Activated T-helper 1 cell treated with anti-CD3 and anti-CD28 coated beads, Interleukin-12 subunit alpha, Interleukin-12 subunit beta, Interleukin-2, Interleukin-4 antibody, amounts not matched to agents 30 ng/mL and 10 ng/mL and 1 ng/mL, durations not matched to agents 14 hours and 24 hours and 36 hours (primary cell): ENCODE data around the gene CRLF2. TPM values are rescaled to one million over a fixed set of nuclear protein-coding genes. Genes with fewer than 3 reads are reported as not detected.
"Not testable (repeated sequence)": the region's sequence is repeated elsewhere in the genome, so short reads cannot be mapped to it uniquely, and the experiment has no call there.

Source experiments
- DNase-seq: peaks from one replicate; pipeline ENCODE4 v3.0.0; 2021; ENCODE audit warnings: low spot score
- H3K27ac Mint-ChIP-seq: one replicate; pipeline ENCODE4 v1.8.0; 2021; ENCODE audit warnings: mild to moderate bottlenecking, mixed read lengths
- H3K27me3 Mint-ChIP-seq: one replicate; pipeline ENCODE4 v1.8.0; 2022; ENCODE audit warnings: mild to moderate bottlenecking, moderate library complexity, mixed read lengths; ENCODE audit not compliant: insufficient read depth
- H3K36me3 Mint-ChIP-seq: one replicate; pipeline ENCODE4 v1.8.0; 2021; ENCODE audit warnings: low read depth, mixed read lengths
- H3K4me1 Mint-ChIP-seq: one replicate; pipeline ENCODE4 v1.8.0; 2021; ENCODE audit warnings: low read depth, mixed read lengths
- H3K4me3 Mint-ChIP-seq: one replicate; pipeline ENCODE4 v1.8.0; 2021; ENCODE audit warnings: mild to moderate bottlenecking, moderate library complexity, mixed read lengths
- H3K9me3 Mint-ChIP-seq: one replicate; pipeline ENCODE4 v1.8.0; 2021; ENCODE audit warnings: mixed read lengths
- intact Hi-C: fragments of 100-400 bp; cut with micrococcal nuclease; formaldehyde crosslinking; loops from one replicate; pipeline ENCODE4 v1.15.1; 2024
- total RNA-seq: library from RNA; stranded (reverse); gene quantifications from 2 replicates; pipeline ENCODE4 v1.2.3, GENCODE V29; 2022

Gene CRLF2, protein sequence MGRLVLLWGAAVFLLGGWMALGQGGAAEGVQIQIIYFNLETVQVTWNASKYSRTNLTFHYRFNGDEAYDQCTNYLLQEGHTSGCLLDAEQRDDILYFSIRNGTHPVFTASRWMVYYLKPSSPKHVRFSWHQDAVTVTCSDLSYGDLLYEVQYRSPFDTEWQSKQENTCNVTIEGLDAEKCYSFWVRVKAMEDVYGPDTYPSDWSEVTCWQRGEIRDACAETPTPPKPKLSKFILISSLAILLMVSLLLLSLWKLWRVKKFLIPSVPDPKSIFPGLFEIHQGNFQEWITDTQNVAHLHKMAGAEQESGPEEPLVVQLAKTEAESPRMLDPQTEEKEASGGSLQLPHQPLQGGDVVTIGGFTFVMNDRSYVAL
- 0.88 and 1.3 TPM in 2 replicates for total RNA-seq

- peaks cover 11% of the 10 kb centered on the region for H3K36me3 Mint-ChIP-seq
- intact Hi-C loops, result loop anchor here (1.0 kb wide), 1 partner anchor 31 kb away; no protein-coding TSS in a partner anchor
- H3K4me3 Mint-ChIP-seq, result peak within 1 kb of the TSS; percentile 77
- peaks cover 10% of the 10 kb centered on the region for H3K9me3 Mint-ChIP-seq
- H3K27me3 Mint-ChIP-seq, result peaks cover 5% of the 10 kb centered on the region
- peaks cover 37% of the 10 kb centered on the region for H3K4me1 Mint-ChIP-seq
- peak; percentile 39 for DNase-seq
- H3K27ac Mint-ChIP-seq, result peak within 1 kb of the TSS; percentile 79
Observed at GRCh38 chrX:1212532-1212931, at the start of gene CRLF2. CRLF2 (minus strand) TSS chrX:1212649; CDS start chrX:1212634, 15 bp downstream.

DNA sequence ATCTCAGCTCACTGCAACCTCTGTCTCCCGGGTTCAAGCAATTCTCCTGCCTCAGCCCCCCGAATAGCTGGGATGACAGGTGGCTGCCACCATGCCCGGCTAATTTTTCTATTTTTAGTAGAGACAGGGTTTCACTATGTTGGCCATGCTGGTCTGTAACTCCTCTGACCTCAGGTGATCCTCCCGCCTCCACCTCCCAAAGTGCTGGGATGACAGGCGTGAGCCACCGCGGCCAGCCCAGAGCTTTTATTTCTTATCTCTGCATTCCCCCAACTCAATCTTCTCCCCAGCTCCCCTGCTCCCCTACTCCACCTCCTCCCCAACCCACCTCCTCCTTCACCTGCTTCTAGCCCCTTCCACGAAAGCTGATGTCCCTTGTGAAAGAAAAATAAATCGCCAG, 49.3 kb upstream of the CRLF2 start:
- H3K36me3 Mint-ChIP-seq, H3K9me3 Mint-ChIP-seq, intact Hi-C loops, H3K4me3 Mint-ChIP-seq, DNase-seq, H3K27ac Mint-ChIP-seq, H3K4me1 Mint-ChIP-seq, H3K27me3 Mint-ChIP-seq: not testable (repeated sequence)

GRCh38 chrX:1261285-1261684, 48.8 kb upstream of the CRLF2 start:
- H3K27ac Mint-ChIP-seq, result no peak overlapping the region
- no peaks in the 10 kb centered on the region for H3K9me3 Mint-ChIP-seq
- intact Hi-C loops, result no loop called here
- no peaks in the 10 kb centered on the region for H3K27me3 Mint-ChIP-seq
- DNase-seq, result no peak
- H3K4me1 Mint-ChIP-seq, result no peaks in the 10 kb centered on the region
- no peaks in the 10 kb centered on the region for H3K36me3 Mint-ChIP-seq
- H3K4me3 Mint-ChIP-seq, result no peak overlapping the region

DNA sequence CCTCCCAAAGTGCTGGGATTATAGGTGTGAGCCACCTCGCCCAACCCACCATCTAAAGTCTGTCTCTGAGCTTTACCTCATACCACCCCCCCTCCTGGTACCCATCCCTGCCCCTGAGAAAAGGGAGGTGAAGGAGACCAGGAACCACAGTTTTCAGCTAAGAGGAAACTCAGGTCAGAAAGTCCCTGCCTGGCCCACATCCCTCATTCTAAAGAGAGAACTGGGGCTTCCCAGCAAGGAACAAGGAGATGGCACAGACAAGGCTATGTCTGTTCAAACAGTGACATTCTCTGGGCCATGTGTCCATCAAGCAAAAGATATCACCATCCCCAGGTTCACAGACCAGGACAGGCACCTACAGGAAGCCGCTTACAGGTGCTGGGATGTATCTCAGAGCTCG, 40.4 kb upstream of the CRLF2 start:
- no peak for DNase-seq
- Mint-ChIP-seq H3K36me3 (no peaks in the 10 kb centered on the region), H3K9me3 (peaks cover 7% of the 10 kb centered on the region), H3K4me1 (peaks cover 28% of the 10 kb centered on the region), H3K4me3 (no peak overlapping the region), H3K27ac (no peak overlapping the region), H3K27me3 (peaks cover 2% of the 10 kb centered on the region)
- intact Hi-C loops, result no loop called here

GRCh38 chrX:1249101-1249887, 36.8 kb upstream of the CRLF2 start:
- H3K4me1 Mint-ChIP-seq, result peaks cover 36% of the 10 kb centered on the region
- peak overlapping the region; percentile 63 for H3K27ac Mint-ChIP-seq
- DNase-seq, result peak; percentile 35
- H3K36me3 Mint-ChIP-seq, result peaks cover 2% of the 10 kb centered on the region
- intact Hi-C loops, result loop anchor here (1.0 to 5.0 kb wide), 2 partner anchors 71 to 328 kb away; no protein-coding TSS in a partner anchor
- peaks cover 2% of the 10 kb centered on the region for H3K27me3 Mint-ChIP-seq
- H3K4me3 Mint-ChIP-seq, result no peak overlapping the region
- peaks cover 7% of the 10 kb centered on the region for H3K9me3 Mint-ChIP-seq

- no peak for DNase-seq
- intact Hi-C loops, result loop anchor here (1.0 to 5.0 kb wide), 2 partner anchors 72 to 329 kb away; no protein-coding TSS in a partner anchor
- peaks cover 4% of the 10 kb centered on the region for H3K9me3 Mint-ChIP-seq
- H3K4me3 Mint-ChIP-seq, result no peak overlapping the region
- peak overlapping the region; percentile 52 for H3K27ac Mint-ChIP-seq
- peaks cover 2% of the 10 kb centered on the region for H3K36me3 Mint-ChIP-seq
- H3K27me3 Mint-ChIP-seq, result peaks cover 4% of the 10 kb centered on the region
- peaks cover 41% of the 10 kb centered on the region for H3K4me1 Mint-ChIP-seq
Observed at GRCh38 chrX:1248331-1249061, 36.0 kb upstream of the CRLF2 start.

- H3K36me3 Mint-ChIP-seq, result peaks cover 2% of the 10 kb centered on the region
- peaks cover 4% of the 10 kb centered on the region for H3K27me3 Mint-ChIP-seq
- peak overlapping the region; percentile 78 for H3K27ac Mint-ChIP-seq
- DNase-seq, result peak; percentile 77
- no peaks in the 10 kb centered on the region for H3K9me3 Mint-ChIP-seq
- peaks cover 42% of the 10 kb centered on the region for H3K4me1 Mint-ChIP-seq
- H3K4me3 Mint-ChIP-seq, result peak overlapping the region; percentile 64
- intact Hi-C loops, result loop anchor here (1.0 to 5.0 kb wide), 3 partner anchors 146 to 330 kb away; partner anchors contain the start of gene SLC25A6
Observed at GRCh38 chrX:1246816-1247215, 34.4 kb upstream of the CRLF2 start.

DNA sequence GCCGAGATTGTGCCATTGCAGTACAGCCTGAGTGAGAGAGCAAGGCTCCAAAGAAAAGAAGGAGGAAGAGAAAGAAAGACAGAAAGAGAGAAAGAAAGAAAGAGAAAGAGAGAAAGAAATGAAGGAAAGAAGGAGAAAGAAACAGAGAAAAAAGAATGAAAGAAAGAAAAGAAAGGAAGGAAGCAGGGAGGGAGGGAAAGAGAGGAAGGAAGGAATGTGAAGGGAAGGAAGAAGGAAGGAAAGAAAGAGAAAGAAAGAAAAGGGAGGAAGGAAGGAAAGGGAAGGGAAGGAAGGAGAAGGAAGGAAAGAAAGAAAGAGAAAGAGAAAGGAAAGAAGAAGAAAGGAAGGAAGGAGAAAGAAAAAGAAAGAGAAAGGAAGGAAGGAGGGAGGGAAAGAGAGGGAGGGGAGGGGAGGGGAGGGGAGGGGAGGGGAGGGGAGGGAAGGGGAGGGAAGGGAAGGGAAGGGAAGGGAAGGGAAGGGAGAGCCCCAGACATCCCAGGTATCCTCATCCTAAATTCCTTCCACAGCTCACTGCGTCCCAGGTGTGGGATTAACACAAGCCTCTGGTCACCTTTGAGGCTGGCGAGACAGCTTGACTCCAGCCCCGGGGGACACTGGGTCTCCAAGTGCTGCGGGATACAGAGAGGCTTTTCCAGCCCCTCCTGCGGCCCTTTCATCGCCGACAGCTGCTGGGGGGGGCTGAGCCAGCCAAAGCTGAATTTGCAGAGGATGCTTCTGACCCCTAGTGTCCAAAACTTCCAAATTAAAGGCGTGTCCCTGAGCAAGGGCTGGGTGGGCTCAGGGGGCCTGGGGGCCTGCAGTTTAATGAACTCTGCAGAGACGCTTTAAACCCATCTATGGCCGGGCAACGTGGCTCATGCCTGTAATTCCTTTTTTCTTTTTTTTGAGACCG, 32.0 kb upstream of the CRLF2 start:
- H3K27ac Mint-ChIP-seq, result peak overlapping the region; percentile 59
- peak overlapping the region; percentile 34 for H3K4me3 Mint-ChIP-seq
- intact Hi-C loops, result loop anchor here (5.0 kb wide), 1 partner anchor 333 kb away; no protein-coding TSS in a partner anchor
- peaks cover 30% of the 10 kb centered on the region for H3K4me1 Mint-ChIP-seq
- H3K36me3 Mint-ChIP-seq, result peaks cover 2% of the 10 kb centered on the region
- no peak for DNase-seq
- H3K9me3 Mint-ChIP-seq, result no peaks in the 10 kb centered on the region
- H3K27me3 Mint-ChIP-seq, result peaks cover 4% of the 10 kb centered on the region

- peaks cover 20% of the 10 kb centered on the region for H3K4me1 Mint-ChIP-seq
- peaks cover under 1% of the 10 kb centered on the region for H3K9me3 Mint-ChIP-seq
- H3K27me3 Mint-ChIP-seq, result peaks cover 4% of the 10 kb centered on the region
- DNase-seq, result peak; percentile 46
- peak overlapping the region; percentile 61 for H3K4me3 Mint-ChIP-seq
- H3K36me3 Mint-ChIP-seq, result peaks cover 2% of the 10 kb centered on the region
- peak overlapping the region; percentile 84 for H3K27ac Mint-ChIP-seq
- intact Hi-C loops, result loop anchor here (1.0 to 2.0 kb wide), 5 partner anchors 18 to 348 kb away; partner anchors contain the start of genes AKAP17A, CRLF2 and P2RY8
Observed at GRCh38 chrX:1242891-1243402, 30.5 kb upstream of the CRLF2 start.

DNA sequence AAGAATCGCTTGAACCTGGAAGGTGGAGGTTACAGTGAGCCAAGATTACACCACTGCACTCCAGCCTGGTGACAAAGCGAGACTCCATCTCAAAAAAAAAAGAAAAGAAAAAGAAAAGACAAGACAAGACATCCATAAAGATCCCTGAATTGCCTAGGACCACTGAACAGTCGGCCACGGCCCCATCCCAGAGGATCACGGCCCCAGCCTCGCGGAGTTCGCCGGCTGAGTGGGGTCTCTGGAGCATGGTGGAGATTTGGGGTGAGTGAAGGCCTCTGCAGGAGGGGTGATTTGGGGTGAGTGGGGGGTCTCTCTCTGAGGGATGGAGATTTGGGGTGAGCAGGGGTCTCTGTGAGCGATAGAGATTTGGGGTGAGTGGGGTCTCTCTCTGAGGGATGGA, 28.1 kb upstream of the CRLF2 start:
- intact Hi-C loops, H3K36me3 Mint-ChIP-seq, H3K4me3 Mint-ChIP-seq, H3K27me3 Mint-ChIP-seq, DNase-seq, H3K9me3 Mint-ChIP-seq: not testable (repeated sequence)
- Mint-ChIP-seq H3K27ac (peak overlapping the region; percentile 3), H3K4me1 (peaks cover 13% of the 10 kb centered on the region)

GRCh38 chrX:1239681-1240142, 27.3 kb upstream of the CRLF2 start:
- peaks cover 13% of the 10 kb centered on the region for H3K4me1 Mint-ChIP-seq
- peaks cover 2% of the 10 kb centered on the region for H3K27me3 Mint-ChIP-seq
- DNase-seq, result no peak
- intact Hi-C loops, result no loop called here
- H3K9me3 Mint-ChIP-seq, result peaks cover 3% of the 10 kb centered on the region
- no peaks in the 10 kb centered on the region for H3K36me3 Mint-ChIP-seq
- no peak overlapping the region for H3K4me3 Mint-ChIP-seq
- H3K27ac Mint-ChIP-seq, result no peak overlapping the region
